Heart left ventricle (tissue), 13 donors: Measurements from ENCODE around the gene NLRP5.

Source experiments
- POLR2A ChIP-seq, 2 donors: fragments of 450-650 bp; IDR thresholded peaks; one replicate each; pipeline ENCODE4 v1.6.1; 2017; ENCODE audit warnings: antibody characterized with exemption in 2 of 2, mild to moderate bottlenecking in 2 of 2, moderate library complexity in 2 of 2
- TF ChIP-seq, protein P1 (sequence below), 12 donors: fragments of 200-600 bp; sonication (generic) in 4 of 12; IDR thresholded peaks; one replicate each; pipeline versions ENCODE4 v1.5.0 to v1.8.0; 2018 to 2022; ENCODE audit warnings: antibody characterized with exemption in 12 of 12, mild to moderate bottlenecking in 5 of 12
- donor health status: ischemic (EF 13 %, LVEDD 7.1; RV severe dilation, severe dysfunction).
- donor health status: DM: no; HTN: yes; CAD: no.
- donor health status: DM: no; HTN: no; CAD: no.
- donor health status: ischemic (EF 25% LVEDD 6.9; RV normal size, moderate dysfunction).
- donor health status: ischemic (EF 25% LVEDD 5.7; RV mildly dilated, moderate dysfunction).
- donor health status: ischemic (EF 35%, LVEDD 5.7; RV mildly dilated, moderate dysfunction).
- donor health status: nonischemic (EF 11% LVEDD 7.7; RV severe dilation, severe dysfunction).
- donor health status: DM: yes; HTN: yes; CAD: no.
- donor health status: PGD.
- donor health status: ischemic (EF 29% LVEDD 5.4; RV normal size, mild dysfunction).
- donor health status: nonischemic (EF 23%, LVEDD 6.1; RV moderate dilation, normal function).

DNA sequence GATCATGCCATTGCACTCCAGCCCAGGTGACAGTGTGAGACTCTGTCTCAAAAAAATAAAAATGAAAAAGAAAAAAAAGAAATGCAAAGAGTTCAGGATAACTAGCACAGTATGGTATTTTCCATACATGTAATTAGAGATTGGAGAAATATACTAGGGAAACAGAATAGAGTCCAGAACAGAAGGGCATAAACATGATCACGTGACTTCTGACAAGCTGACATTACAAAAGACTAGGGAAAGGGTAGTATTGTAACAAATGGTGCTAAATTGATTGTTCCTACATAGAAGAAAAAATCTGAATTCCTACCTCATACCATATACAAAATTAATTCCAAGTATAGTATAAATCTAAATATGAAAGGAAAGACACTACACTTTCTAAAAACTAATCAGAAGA lies 1.3 kb upstream of the NLRP5 start:
- TF ChIP-seq, protein P1, sequence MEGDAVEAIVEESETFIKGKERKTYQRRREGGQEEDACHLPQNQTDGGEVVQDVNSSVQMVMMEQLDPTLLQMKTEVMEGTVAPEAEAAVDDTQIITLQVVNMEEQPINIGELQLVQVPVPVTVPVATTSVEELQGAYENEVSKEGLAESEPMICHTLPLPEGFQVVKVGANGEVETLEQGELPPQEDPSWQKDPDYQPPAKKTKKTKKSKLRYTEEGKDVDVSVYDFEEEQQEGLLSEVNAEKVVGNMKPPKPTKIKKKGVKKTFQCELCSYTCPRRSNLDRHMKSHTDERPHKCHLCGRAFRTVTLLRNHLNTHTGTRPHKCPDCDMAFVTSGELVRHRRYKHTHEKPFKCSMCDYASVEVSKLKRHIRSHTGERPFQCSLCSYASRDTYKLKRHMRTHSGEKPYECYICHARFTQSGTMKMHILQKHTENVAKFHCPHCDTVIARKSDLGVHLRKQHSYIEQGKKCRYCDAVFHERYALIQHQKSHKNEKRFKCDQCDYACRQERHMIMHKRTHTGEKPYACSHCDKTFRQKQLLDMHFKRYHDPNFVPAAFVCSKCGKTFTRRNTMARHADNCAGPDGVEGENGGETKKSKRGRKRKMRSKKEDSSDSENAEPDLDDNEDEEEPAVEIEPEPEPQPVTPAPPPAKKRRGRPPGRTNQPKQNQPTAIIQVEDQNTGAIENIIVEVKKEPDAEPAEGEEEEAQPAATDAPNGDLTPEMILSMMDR (IDR thresholded peaks at IDR 0.05), result no peak
- TF ChIP-seq POLR2A (IDR thresholded peaks at IDR 0.05), result no peak
